ENCODE results near the gene POTEH. TPM values are rescaled to one million over a fixed set of nuclear protein-coding genes. Genes with fewer than 3 reads are reported as not detected.
"Not testable (repeated sequence)": the region's sequence is repeated elsewhere in the genome, so short reads cannot be mapped to it uniquely, and the experiment has no call there.

The POTEH gene
- total RNA-seq, 1 experiment from 2014 or later = 1.6 TPM

DNA sequence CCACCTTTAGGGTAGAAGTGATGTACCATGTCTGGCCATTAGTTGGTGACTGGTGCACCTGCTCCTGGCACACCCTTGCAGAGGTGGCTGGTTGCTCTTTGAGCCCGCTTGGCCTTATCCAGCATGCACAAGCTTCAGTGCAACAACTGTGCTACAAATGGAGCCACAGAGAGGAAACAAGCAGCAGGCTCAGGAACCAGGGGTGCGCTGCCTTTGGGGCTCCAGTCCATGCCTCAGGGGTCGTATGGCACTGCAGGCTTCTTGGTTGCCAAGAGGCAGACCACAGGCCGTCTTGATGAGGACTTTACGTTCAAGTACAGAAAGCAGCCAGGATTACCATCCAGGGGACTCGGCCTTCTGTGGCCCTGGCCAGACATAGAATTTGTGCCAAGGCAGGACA is 44.6 kb downstream of the POTEH start:
- not testable (repeated sequence) for DNase-seq (ENCODE audit: low read depth)

GRCh38 chr22:15738157-15738908 is 48.5 kb downstream of the POTEH start:
- DNase-seq (ENCODE audit: low read depth) = not testable (repeated sequence)

DNA sequence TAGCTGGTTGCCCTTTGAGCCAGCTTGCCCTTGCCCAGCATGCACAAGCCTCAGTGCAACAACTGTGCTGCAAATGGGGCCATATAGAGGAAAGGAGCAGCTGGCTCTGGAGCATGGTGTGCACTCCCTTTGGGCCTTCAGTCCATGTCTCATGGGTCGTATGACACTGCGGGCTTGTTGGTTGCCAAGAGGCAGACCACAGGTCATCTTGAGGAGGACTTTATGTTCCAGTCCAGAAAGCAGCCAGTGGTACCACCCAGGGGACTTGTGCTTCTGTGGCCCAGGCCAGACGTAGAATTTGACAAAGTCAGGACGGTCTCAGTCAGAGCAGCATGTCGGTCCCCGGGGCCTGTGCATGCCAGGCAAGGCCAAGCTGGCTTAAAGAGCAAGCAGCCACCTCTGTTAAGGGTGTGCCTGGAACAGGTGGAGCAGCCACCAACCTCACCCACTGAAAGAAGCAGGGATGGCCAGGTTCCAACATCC is 49.1 kb downstream of the POTEH start:
- DNase-seq (ENCODE audit: low read depth) = not testable (repeated sequence)

DNA sequence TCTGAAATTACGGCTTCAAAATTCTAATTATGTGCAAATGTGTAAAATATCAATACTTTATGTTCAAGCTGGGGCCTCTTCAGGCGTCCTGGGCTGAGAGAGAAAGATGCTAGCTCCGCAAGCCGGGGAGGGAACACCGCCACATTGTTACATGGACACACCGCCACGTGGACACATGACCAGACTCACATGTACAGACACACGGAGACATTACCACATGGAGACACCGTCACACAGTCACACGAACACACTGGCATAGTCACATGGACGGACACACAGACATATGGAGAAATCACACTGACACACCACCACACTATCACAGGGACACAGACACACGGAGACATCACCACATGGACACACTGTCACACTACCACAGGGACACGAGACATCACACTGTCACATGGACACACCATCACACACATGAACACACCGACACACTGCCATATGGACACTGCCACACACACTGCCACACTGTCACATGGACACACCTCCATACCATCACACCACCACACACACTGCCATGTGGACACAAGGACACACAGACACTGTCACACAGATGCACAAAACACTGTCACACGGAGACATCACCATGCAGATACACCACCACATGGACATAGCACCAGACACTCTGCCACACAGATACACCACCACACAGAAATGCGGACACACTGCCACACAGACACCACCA is 58.0 kb downstream of the POTEH start:
- not testable (repeated sequence) for DNase-seq (ENCODE audit: low read depth)

GRCh38 chr22:15749181-15749970 is 59.5 kb downstream of the POTEH start:
- DNase-seq (ENCODE audit: low read depth) = not testable (repeated sequence)

DNA sequence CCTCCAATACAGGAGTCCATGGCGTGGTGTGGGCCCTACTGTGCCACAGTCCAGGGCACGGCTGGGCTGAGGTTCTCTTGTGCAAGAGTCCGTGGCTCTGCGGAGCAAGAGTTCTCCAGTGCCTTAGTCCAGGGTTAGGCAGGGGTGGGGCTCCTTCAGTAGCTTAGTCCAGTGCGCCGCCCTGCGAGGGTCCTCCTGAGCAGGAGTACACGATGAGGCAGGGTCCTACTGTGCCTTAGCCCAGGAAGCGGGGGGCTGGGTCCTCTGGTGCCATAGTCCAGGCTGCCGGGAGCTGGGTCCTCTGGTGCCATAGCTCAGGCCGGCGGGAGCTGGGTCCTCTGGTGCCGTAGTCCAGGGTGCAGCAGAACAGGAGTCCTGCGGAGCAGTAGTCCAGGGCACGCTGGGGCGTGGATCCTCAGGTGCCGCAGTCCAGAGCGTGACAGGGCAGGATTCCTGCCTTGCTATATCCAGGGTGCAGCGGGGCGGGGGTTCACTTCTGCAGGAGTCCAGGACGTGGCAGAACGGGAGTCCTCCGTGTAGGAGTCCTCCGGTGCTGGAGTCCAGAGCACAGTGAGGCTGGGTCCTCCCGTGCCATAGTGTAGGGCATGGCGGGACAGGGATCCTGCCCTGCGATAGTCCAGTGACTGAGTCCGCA is 69.7 kb downstream of the POTEH start:
- not testable (repeated sequence) for DNase-seq (ENCODE audit: low read depth)

DNA sequence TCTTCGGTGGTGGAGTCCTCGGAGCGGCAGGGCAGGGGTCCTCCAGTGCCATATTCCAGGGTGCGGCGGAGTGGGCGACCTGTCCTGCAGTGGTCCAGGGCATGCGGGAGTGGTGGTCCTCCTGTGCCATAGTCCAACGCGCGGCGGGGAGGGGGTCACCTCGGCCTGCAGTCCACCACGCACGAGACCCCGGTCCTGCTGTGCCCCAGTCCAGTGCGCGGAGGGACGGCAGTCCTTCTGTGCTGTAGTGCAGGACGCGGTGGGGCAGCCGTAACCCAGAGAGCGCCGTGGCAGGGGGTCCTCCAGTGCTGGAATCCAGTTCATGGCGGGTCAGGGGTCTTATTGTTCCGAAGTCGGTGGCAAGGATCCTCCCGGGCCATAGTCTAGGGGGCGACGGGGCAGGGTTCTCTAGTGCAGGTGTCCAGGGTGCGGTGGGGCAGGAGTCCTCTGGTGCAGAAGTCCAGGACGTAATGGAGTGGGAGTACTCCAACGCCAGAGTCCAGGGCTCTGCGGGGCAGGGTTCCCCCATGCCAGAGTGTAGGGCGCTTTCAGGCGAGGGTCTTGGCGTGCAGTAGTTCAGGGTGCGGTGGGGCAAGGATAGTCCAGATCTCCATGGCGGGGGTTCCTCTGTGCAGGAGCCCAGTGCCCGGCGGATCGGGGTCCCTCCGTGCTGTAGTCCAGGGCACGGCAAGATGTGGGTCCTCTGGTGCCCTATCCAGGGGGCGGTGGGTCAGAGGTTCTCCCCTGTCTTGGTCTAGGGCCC is 70.7 kb downstream of the POTEH start:
- DNase-seq (ENCODE audit: low read depth) = not testable (repeated sequence)

GRCh38 chr22:15761151-15761777 is 71.4 kb downstream of the POTEH start:
- DNase-seq (ENCODE audit: low read depth) = not testable (repeated sequence)

DNA sequence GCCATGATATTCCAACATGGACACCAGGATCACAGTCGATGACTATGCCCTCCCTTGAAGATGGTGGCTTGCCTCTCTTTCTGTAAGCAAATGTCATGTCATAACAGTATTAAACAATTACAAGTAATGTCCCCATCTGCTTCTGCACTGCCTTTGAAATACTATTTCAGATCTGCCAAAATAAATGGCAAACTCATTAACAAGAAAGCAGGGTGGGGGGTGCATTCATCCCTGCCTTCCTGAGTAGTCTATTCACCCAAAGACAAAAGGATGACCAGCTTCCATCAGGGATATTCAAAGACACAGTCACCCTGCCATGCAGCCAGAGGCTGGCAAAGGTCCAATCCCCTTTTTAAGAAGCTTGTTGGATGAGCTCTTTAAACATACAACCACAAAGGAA is 73.7 kb downstream of the POTEH start:
- DNase-seq (ENCODE audit: low read depth) = not testable (repeated sequence)

Other genes with a start within 250 kb of the POTEH start
- not detected in 2 replicates for gene OR11H1, start 161.8 kb upstream of the POTEH start, total RNA-seq (2014; rRNA removed; shearing (Covaris generic))